Measurements from ENCODE around the gene PXT1. TPM values are rescaled to one million over a fixed set of nuclear protein-coding genes. Genes with fewer than 3 reads are reported as not detected.
"Not testable (repeated sequence)": the region's sequence is repeated elsewhere in the genome, so short reads cannot be mapped to it uniquely, and the experiment has no call there.

Gene PXT1
- total RNA-seq, 2 experiments from 2014 or later, result 0.17 to 0.40 TPM

- H3K4me1 Mint-ChIP-seq, result no peaks in the 10 kb centered on the region
- ChIA-PET CTCF (interaction anchor here (0.6 kb wide), 1 partner anchor 16 kb away, joined by 4 read pairs; no protein-coding TSS in a partner anchor), POLR2A (no interaction called here)
- no peak for DNase-seq
- H3K27me3 Mint-ChIP-seq, result peaks cover 11% of the 10 kb centered on the region
- peaks cover 11% of the 10 kb centered on the region for H3K9me3 Mint-ChIP-seq
- H3K36me3 Mint-ChIP-seq (ENCODE audit: low read depth), result no peaks in the 10 kb centered on the region
- no peak overlapping the region for H3K27ac Mint-ChIP-seq
- no peak overlapping the region for H3K4me3 Mint-ChIP-seq
Observed at GRCh38 chr6:36414481-36414880, 28.2 kb downstream of the PXT1 start.

- Mint-ChIP-seq H3K27ac (no peak overlapping the region), H3K4me3 (no peak overlapping the region), H3K36me3 (ENCODE audit: low read depth) (no peaks in the 10 kb centered on the region), H3K4me1 (no peaks in the 10 kb centered on the region), H3K27me3 (peaks cover 16% of the 10 kb centered on the region), H3K9me3 (peaks cover 11% of the 10 kb centered on the region)
- DNase-seq, result no peak
- ChIA-PET CTCF (no interaction called here), POLR2A (no interaction called here)
Observed at GRCh38 chr6:36413489-36414480, 28.9 kb downstream of the PXT1 start.

GRCh38 chr6:36409718-36410117 lies 32.9 kb downstream of the PXT1 start:
- H3K36me3 Mint-ChIP-seq (ENCODE audit: low read depth); POLR2A ChIA-PET; DNase-seq; H3K4me1 Mint-ChIP-seq; H3K27ac Mint-ChIP-seq; CTCF ChIA-PET; H3K4me3 Mint-ChIP-seq: not testable (repeated sequence)
- Mint-ChIP-seq H3K27me3 (peaks cover 18% of the 10 kb centered on the region), H3K9me3 (peaks cover 11% of the 10 kb centered on the region)

- Mint-ChIP-seq H3K27ac (no peak overlapping the region), H3K4me3 (no peak overlapping the region), H3K27me3 (peaks cover 26% of the 10 kb centered on the region), H3K36me3 (ENCODE audit: low read depth) (no peaks in the 10 kb centered on the region), H3K4me1 (no peaks in the 10 kb centered on the region), H3K9me3 (no peaks in the 10 kb centered on the region)
- DNase-seq, result no peak
- POLR2A ChIA-PET, result no interaction called here
- CTCF ChIA-PET, result interaction anchor here (1.3 kb wide), 1 partner anchor 38 kb away, joined by 4 read pairs; no protein-coding TSS in a partner anchor
Observed at GRCh38 chr6:36404164-36404563, 38.5 kb downstream of the PXT1 start.

- Mint-ChIP-seq H3K9me3 (no peaks in the 10 kb centered on the region), H3K27ac (no peak overlapping the region), H3K4me1 (no peaks in the 10 kb centered on the region), H3K27me3 (peaks cover 20% of the 10 kb centered on the region), H3K36me3 (ENCODE audit: low read depth) (no peaks in the 10 kb centered on the region), H3K4me3 (no peak overlapping the region)
- ChIA-PET POLR2A (no interaction called here), CTCF (interaction anchor here (0.6 to 1.4 kb wide), 4 partner anchors 9 to 1060 kb away, joined by 3 read pairs; no protein-coding TSS in a partner anchor)
- DNase-seq, result no peak
Observed at GRCh38 chr6:36402481-36402880, 40.2 kb downstream of the PXT1 start.

- Mint-ChIP-seq H3K4me3 (no peak overlapping the region), H3K9me3 (no peaks in the 10 kb centered on the region), H3K4me1 (no peaks in the 10 kb centered on the region), H3K27ac (no peak overlapping the region), H3K36me3 (ENCODE audit: low read depth) (no peaks in the 10 kb centered on the region), H3K27me3 (peaks cover 15% of the 10 kb centered on the region)
- POLR2A ChIA-PET, result no interaction called here
- DNase-seq, result no peak
- CTCF ChIA-PET, result no interaction called here
Observed at GRCh38 chr6:36399970-36400369, 42.7 kb downstream of the PXT1 start.

- no peak overlapping the region for H3K27ac Mint-ChIP-seq
- CTCF ChIA-PET, result no interaction called here
Observed at GRCh38 chr6:36392621-36393020, 50.0 kb downstream of the PXT1 start.

GRCh38 chr6:36389353-36389752 lies 53.3 kb downstream of the PXT1 start:
- H3K27me3 Mint-ChIP-seq, result peaks cover 38% of the 10 kb centered on the region
- POLR2A ChIA-PET, result no interaction called here
- CTCF ChIA-PET, result no interaction called here

More at GRCh38 chr6:36392621-36393020, 50.0 kb downstream of the PXT1 start:
- Mint-ChIP-seq H3K4me3 (no peak overlapping the region), H3K9me3 (no peaks in the 10 kb centered on the region), H3K36me3 (ENCODE audit: low read depth) (no peaks in the 10 kb centered on the region), H3K4me1 (peaks cover 8% of the 10 kb centered on the region), H3K27me3 (peaks cover 32% of the 10 kb centered on the region)
- no peak for DNase-seq
- POLR2A ChIA-PET, result no interaction called here

GRCh38 chr6:36387440-36388303 lies 55.0 kb downstream of the PXT1 start, which contains the start of gene ETV7:
TSS of gene ETV7 (minus strand) at chr6:36387669. CDS start at chr6:36387541, 128 bp downstream.
- ChIA-PET POLR2A (interaction anchor here (0.6 kb wide), 1 partner anchor 208 kb away, joined by 3 read pairs; no protein-coding TSS in a partner anchor), CTCF (interaction anchor here (1.4 kb wide), 1 partner anchor 47 kb away, joined by 3 read pairs; no protein-coding TSS in a partner anchor)
- Mint-ChIP-seq H3K9me3 (no peaks in the 10 kb centered on the region), H3K36me3 (ENCODE audit: low read depth) (peaks cover 18% of the 10 kb centered on the region), H3K27ac (peak within 1 kb of the TSS; percentile 89), H3K4me3 (peak within 1 kb of the TSS; percentile 82), H3K4me1 (peaks cover 46% of the 10 kb centered on the region), H3K27me3 (peaks cover 28% of the 10 kb centered on the region)
- peak; percentile 69 for DNase-seq

More at GRCh38 chr6:36389353-36389752, 53.3 kb downstream of the PXT1 start:
- Mint-ChIP-seq H3K9me3 (no peaks in the 10 kb centered on the region), H3K4me1 (peaks cover 31% of the 10 kb centered on the region), H3K27ac (no peak overlapping the region), H3K36me3 (ENCODE audit: low read depth) (peaks cover 8% of the 10 kb centered on the region), H3K4me3 (no peak overlapping the region)
- DNase-seq, result no peak

- CTCF ChIA-PET, result interaction anchor here (0.9 to 3.0 kb wide), 6 partner anchors 10 to 70 kb away, joined by 3 to 13 read pairs (median 4); no protein-coding TSS in a partner anchor
- DNase-seq, result peak; percentile 21
Observed at GRCh38 chr6:36386495-36387439, 55.9 kb downstream of the PXT1 start.

GRCh38 chr6:36384095-36384494 lies 58.6 kb downstream of the PXT1 start:
- H3K27ac Mint-ChIP-seq, result no peak overlapping the region
- peaks cover 48% of the 10 kb centered on the region for H3K4me1 Mint-ChIP-seq
- peaks cover 15% of the 10 kb centered on the region for H3K27me3 Mint-ChIP-seq
- DNase-seq, result no peak
- peaks cover 20% of the 10 kb centered on the region for H3K36me3 Mint-ChIP-seq (ENCODE audit: low read depth)
- POLR2A ChIA-PET, result no interaction called here
- H3K9me3 Mint-ChIP-seq, result no peaks in the 10 kb centered on the region
- CTCF ChIA-PET, result interaction anchor here (1.0 to 3.0 kb wide), 4 partner anchors 10 to 43 kb away, joined by 3 to 13 read pairs (median 3); no protein-coding TSS in a partner anchor
- H3K4me3 Mint-ChIP-seq, result no peak overlapping the region

More at GRCh38 chr6:36386495-36387439, 55.9 kb downstream of the PXT1 start:
- Mint-ChIP-seq H3K9me3 (no peaks in the 10 kb centered on the region), H3K4me3 (peak overlapping the region; percentile 82), H3K4me1 (peaks cover 48% of the 10 kb centered on the region), H3K27ac (peak overlapping the region; percentile 89), H3K27me3 (peaks cover 25% of the 10 kb centered on the region), H3K36me3 (ENCODE audit: low read depth) (peaks cover 18% of the 10 kb centered on the region)
- POLR2A ChIA-PET, result interaction anchor here (0.7 kb wide), 1 partner anchor 116 kb away, joined by 4 read pairs; no protein-coding TSS in a partner anchor

Data from activated CD4-positive, alpha-beta T cell treated with anti-CD3 and anti-CD28 coated beads, Interleukin-2, amount 10 ng/mL, durations not matched to agents 7 days and 5 days (primary cell).